GM12878 (cell line): ENCODE data around the gene RNF220. TPM values are rescaled to one million over a fixed set of nuclear protein-coding genes. Genes with fewer than 3 reads are reported as not detected.

Experiments
- ATAC-seq: fragments of 200-7000 bp; cut with Tn5 transposase; 3 replicates; pipeline ENCODE4 v1.9.1; 2020; ENCODE audit warnings: mild to moderate bottlenecking, moderate library complexity
- BruUV-seq: library from RNA; stranded (reverse); fragments of 400-500 nt; replicated peaks from 2 replicates; lab custom pipeline; 2021; lab: Mats Ljungman, UMichigan
- CTCF ChIA-PET: fragments of 300-600 bp; sonication (Branson Sonifier 250); formaldehyde crosslinking; extraction: SDS; loops from one replicate; lab custom pipeline; 2021; ENCODE audit warnings: inconsistent platforms; lab: Yijun Ruan, JAX
- POLR2A ChIA-PET: fragments of 350-600 bp; formaldehyde crosslinking; extraction: SDS; loops from one replicate; lab custom pipeline; 2021; ENCODE audit warnings: inconsistent platforms; lab: Charles Lee
- RAD21 ChIA-PET: fragments of 300-600 bp; sonication (Branson Sonifier 250); formaldehyde crosslinking; loops from one replicate; lab custom pipeline; 2023; ENCODE audit warnings: antibody characterized with exemption; ENCODE audit not compliant: unreplicated experiment; lab: Charles Lee
- SMC1A ChIA-PET: fragments of 300-600 bp; sonication (Branson Sonifier 250); formaldehyde crosslinking; loops from one replicate; lab custom pipeline; 2023; ENCODE audit not compliant: unreplicated experiment, uncharacterized antibody; lab: Charles Lee
- DNase-seq: peaks from one replicate; pipeline ENCODE4 v3.0.0-alpha.2; 2011; ENCODE audit warnings: low read depth, low spot score
- FAIRE-seq: peaks from 3 replicates; lab custom pipeline; 2011; peaks lifted over from hg19 to GRCh38; lab: Jason Lieb, UNC
- H2AFZ ChIP-seq: 2 replicates; pipeline ENCODE4 v1.6.0; 2011; ENCODE audit warnings: low read depth, low read length, control low read depth; ENCODE audit not compliant: control insufficient read depth
- H3K27ac ChIP-seq: 2 replicates; pipeline ENCODE4 v1.5.1; 2011; ENCODE audit warnings: control low read depth; ENCODE audit not compliant: control insufficient read depth, insufficient read depth
- H3K27me3 ChIP-seq, 2 experiments: replicated peaks in 1 of 2; 2 replicates each; pipeline versions ENCODE4 v1.6.0 to v1.6.1; 2011; ENCODE audit warnings: low read length in 1 of 2; ENCODE audit not compliant: control insufficient read depth in 2 of 2, insufficient read depth in 2 of 2
- H3K36me3 ChIP-seq, 2 experiments: 2 replicates each; pipeline ENCODE4 v1.5.1; 2011; ENCODE audit warnings: low read length in 1 of 2; ENCODE audit not compliant: control insufficient read depth in 2 of 2, insufficient read depth in 2 of 2
- H3K4me1 ChIP-seq: 2 replicates; pipeline ENCODE4 v1.6.1; 2011; ENCODE audit warnings: mild to moderate bottlenecking, low read length, moderate library complexity, mixed read lengths; ENCODE audit not compliant: control insufficient read depth, insufficient read depth
- H3K4me2 ChIP-seq: 2 replicates; pipeline ENCODE4 v1.6.0; 2011; ENCODE audit warnings: control low read depth; ENCODE audit not compliant: control insufficient read depth, insufficient read depth
- H3K4me3 ChIP-seq: fragments of 200-600 bp; sonication (generic); 2 replicates; pipeline ENCODE4 v1.5.1; 2016
- H3K79me2 ChIP-seq: 2 replicates; pipeline ENCODE4 v1.6.0; 2011; ENCODE audit warnings: low read length; ENCODE audit not compliant: control insufficient read depth, insufficient read depth
- H3K9ac ChIP-seq: 2 replicates; pipeline ENCODE4 v1.8.0; 2011; ENCODE audit warnings: low read length, control low read depth, mixed read lengths; ENCODE audit not compliant: control insufficient read depth, insufficient read depth
- H3K9me3 ChIP-seq: replicated peaks from 3 replicates; pipeline ENCODE4 v1.5.1; 2011; ENCODE audit warnings: mild to moderate bottlenecking, low read length; ENCODE audit not compliant: control insufficient read depth, insufficient read depth
- H4K20me1 ChIP-seq: 2 replicates; pipeline ENCODE4 v1.6.0; 2011; ENCODE audit not compliant: control insufficient read depth, insufficient read depth
- CEBPB ChIP-seq, 2 experiments: fragments of 150-350 bp in 1 of 2; IDR thresholded peaks; 2 replicates each; pipeline ENCODE4 v1.6.1; 2012 to 2014; ENCODE audit warnings: low read depth in 2 of 2, low read length in 2 of 2, borderline replicate concordance in 1 of 2, inconsistent platforms in 1 of 2
- CHD1 ChIP-seq: IDR thresholded peaks from 2 replicates; pipeline ENCODE4 v1.6.1; 2012; ENCODE audit warnings: low read depth, low read length, improper control_type of control experiment
- E2F8 ChIP-seq: fragments of 450-650 bp; IDR thresholded peaks from 2 replicates; pipeline ENCODE4 v1.6.1; 2018; ENCODE audit warnings: mild to moderate bottlenecking, low read depth, moderate library complexity; ENCODE audit not compliant: partially characterized antibody
- PBX3 ChIP-seq: IDR thresholded peaks from 2 replicates; pipeline ENCODE4 v1.6.1; 2011; ENCODE audit warnings: mild to moderate bottlenecking, low read depth, low read length, moderate library complexity; ENCODE audit not compliant: insufficient replicate concordance
- RB1 ChIP-seq: fragments of 450-650 bp; formaldehyde crosslinking; IDR thresholded peaks from 2 replicates; pipeline ENCODE4 v1.6.1; 2017; ENCODE audit warnings: mild to moderate bottlenecking, borderline replicate concordance
- RELA ChIP-seq: fragments of 450-650 bp; IDR thresholded peaks from 2 replicates; pipeline ENCODE4 v1.8.0; 2014; ENCODE audit warnings: borderline replicate concordance; ENCODE audit not compliant: partially characterized antibody
- SIN3A ChIP-seq: IDR thresholded peaks from 2 replicates; pipeline ENCODE4 v1.6.1; 2012; ENCODE audit warnings: low read depth, low read length, improper control_type of control experiment
- STAT3 ChIP-seq: IDR thresholded peaks from 2 replicates; pipeline ENCODE4 v1.6.1; 2011; ENCODE audit warnings: low read depth, low read length, improper control_type of control experiment
- USF2 ChIP-seq: IDR thresholded peaks from 2 replicates; pipeline ENCODE4 v1.6.1; 2011; ENCODE audit warnings: low read depth, low read length, improper control_type of control experiment, borderline replicate concordance
- WRNIP1 ChIP-seq: IDR thresholded peaks from 2 replicates; pipeline ENCODE4 v1.6.1; 2011; ENCODE audit warnings: low read depth, low read length, improper control_type of control experiment, borderline replicate concordance
- WGBS: methylation state at CpG from one replicate; pipeline ENCODE4 v1.1.6; 2016; ENCODE audit warnings: low lambda C conversion rate; ENCODE audit not compliant: insufficient replicate concordance, insufficient coverage; ENCODE audit errors: missing lambda C conversion rate; 5-methylcytosine and 5-hydroxymethylcytosine counted together
- in situ Hi-C: fragments of 300-500 bp; cut with MboI; formaldehyde crosslinking; loops from 9 replicates; pipeline ENCODE4 v1.14.3; 2018; ENCODE audit warnings: mixed read lengths
- intact Hi-C: fragments of 100-400 bp; cut with micrococcal nuclease; formaldehyde crosslinking; loops from one replicate; pipeline ENCODE4 v1.14.2; 2022; ENCODE audit not compliant: unreplicated experiment
- polyA plus RNA-seq, 11 experiments: library from polyadenylated mRNA; depleted of rRNA in 4 of 11; unstranded in 6 of 11; stranded (reverse) in 5 of 11; fragments of >200 nt; fragmentation: Nextera tagmentation in 4 of 11; fragmentation: Illumina TruSeq in 1 of 11; extraction: Ambion mirVana in 4 of 11; extraction: Trizol in 1 of 11; gene quantifications; 1 replicate in 1 of 11; 2 replicates in 10 of 11; pipeline versions ENCODE4 v1.2.1 to v1.2.3, GENCODE V29; 2011 to 2016; ENCODE audit warnings: inconsistent platforms in 2 of 11, missing spikeins in 2 of 11, low read depth in 1 of 11
- total RNA-seq, 4 experiments: library from RNA; depleted of rRNA in 3 of 4; stranded (reverse); fragments of >200 nt in 3 of 4; fragmentation: Illumina TruSeq in 1 of 4; extraction: Trizol in 1 of 4; gene quantifications; 2 replicates each; pipeline versions ENCODE4 v1.2.1 to v1.2.3, GENCODE V29; 2013 to 2021

Gene RNF220
- total and polyA plus RNA-seq, 10 of the 15 experiments (the other 5 are each of a cell fraction or from before 2014, with no cell fraction given) = 4.6 to 84.1 (median 53.7) TPM

- ChIA-PET POLR2A (no interaction called here), SMC1A (no interaction called here)
- Histone ChIP-seq H2AFZ (no peak overlapping the region), H3K27me3 (peaks cover 12 to 32% of the 10 kb centered on the region in 2 experiments), H3K79me2 (no peaks in the 10 kb centered on the region), H3K4me2 (no peak overlapping the region), H3K36me3 (no peaks in the 10 kb centered on the region), H3K9me3 (no peaks in the 10 kb centered on the region)
- intact Hi-C loops = no loop called here
- no peak for ATAC-seq
- no peak for FAIRE-seq
- no peak for DNase-seq
- TF ChIP-seq STAT3 = no peak
- no peak for TF ChIP-seq CHD1
- TF ChIP-seq RB1 = no peak
- TF ChIP-seq WRNIP1 = no peak
- TF ChIP-seq, all 136 proteins: peak for 0
- H3K4me1 ChIP-seq = no peaks in the 10 kb centered on the region
- in situ Hi-C loops = no loop called here
- no peak overlapping the region for H3K9ac ChIP-seq
- no peaks in the 10 kb centered on the region; the same call in 1 of the 2 replicates for H4K20me1 ChIP-seq
- no peak overlapping the region for H3K27ac ChIP-seq
- ChIA-PET RAD21 (no interaction called here), CTCF (no interaction called here)
- BruUV-seq = no TSS peak
- 13% methylated on average over 2 of the region's 2 CpGs for WGBS
- no peak overlapping the region for H3K4me3 ChIP-seq
Observed at GRCh38 chr1:44420535-44420934, 15.5 kb downstream of the RNF220 start.

GRCh38 chr1:44421446-44421884 lies 16.4 kb downstream of the RNF220 start:
- Histone ChIP-seq H2AFZ (no peak overlapping the region), H3K9me3 (no peaks in the 10 kb centered on the region), H3K79me2 (no peaks in the 10 kb centered on the region), H4K20me1 (no peaks in the 10 kb centered on the region; the same call in 1 of the 2 replicates), H3K36me3 (no peaks in the 10 kb centered on the region), H3K27me3 (peaks cover 12 to 25% of the 10 kb centered on the region in 2 experiments), H3K9ac (no peak overlapping the region), H3K27ac (no peak overlapping the region), H3K4me1 (no peaks in the 10 kb centered on the region), H3K4me2 (no peak overlapping the region), H3K4me3 (no peak overlapping the region)
- RAD21 ChIA-PET = no interaction called here
- no TSS peak for BruUV-seq
- 0% methylated on average over 4 of the region's 4 CpGs for WGBS
- CTCF ChIA-PET = no interaction called here
- FAIRE-seq (no peak), ATAC-seq (no peak), DNase-seq (no peak)
- SMC1A ChIA-PET = interaction anchor here (1.1 kb wide), 1 partner anchor 39 kb away, joined by 3 read pairs; no protein-coding TSS in a partner anchor
- POLR2A ChIA-PET = no interaction called here
- in situ Hi-C loops = no loop called here
- intact Hi-C loops = no loop called here
- no peak for TF ChIP-seq CEBPB (IDR thresholded peaks at IDR 0.05; ENCODE audit: borderline replicate concordance in 1 of 2, low read depth in 2 of 2, low read length in 2 of 2)
- TF ChIP-seq SIN3A = no peak
- no peak for TF ChIP-seq E2F8
- TF ChIP-seq USF2 = no peak
- no peak for TF ChIP-seq PBX3
- TF ChIP-seq RELA = no peak
